HUES6 (cell line): ENCODE results near the gene TNFAIP8.
A peak's percentile ranks its signal among the peaks of the same experiment; 100 is the strongest.

Experiments used
- H3K27ac ChIP-seq: 2 replicates; pipeline ENCODE4 v1.7.0; 2013; ENCODE audit warnings: low read depth, mild to moderate bottlenecking, low read length, inconsistent platforms
- H3K27me3 ChIP-seq: 2 replicates; pipeline ENCODE4 v1.6.1; 2013; ENCODE audit warnings: low read length; ENCODE audit not compliant: control insufficient read depth, insufficient read depth
- H3K36me3 ChIP-seq: 2 replicates; pipeline ENCODE4 v1.6.1; 2013; ENCODE audit warnings: low read length; ENCODE audit not compliant: control insufficient read depth, insufficient read depth
- H3K4me1 ChIP-seq: 2 replicates; pipeline ENCODE4 v1.6.1; 2013; ENCODE audit warnings: low read length; ENCODE audit not compliant: control insufficient read depth, insufficient read depth
- H3K4me3 ChIP-seq: 2 replicates; pipeline ENCODE4 v1.5.1; 2013; ENCODE audit warnings: low read depth, low read length
- H3K9ac ChIP-seq: one replicate; pipeline ENCODE4 v1.6.1; 2013; ENCODE audit warnings: mild to moderate bottlenecking, low read length
- H3K9me3 ChIP-seq: 2 replicates; pipeline ENCODE4 v1.6.1; 2013; ENCODE audit warnings: low read depth, low read length; ENCODE audit not compliant: control insufficient read depth, insufficient read depth

Gene TNFAIP8

DNA sequence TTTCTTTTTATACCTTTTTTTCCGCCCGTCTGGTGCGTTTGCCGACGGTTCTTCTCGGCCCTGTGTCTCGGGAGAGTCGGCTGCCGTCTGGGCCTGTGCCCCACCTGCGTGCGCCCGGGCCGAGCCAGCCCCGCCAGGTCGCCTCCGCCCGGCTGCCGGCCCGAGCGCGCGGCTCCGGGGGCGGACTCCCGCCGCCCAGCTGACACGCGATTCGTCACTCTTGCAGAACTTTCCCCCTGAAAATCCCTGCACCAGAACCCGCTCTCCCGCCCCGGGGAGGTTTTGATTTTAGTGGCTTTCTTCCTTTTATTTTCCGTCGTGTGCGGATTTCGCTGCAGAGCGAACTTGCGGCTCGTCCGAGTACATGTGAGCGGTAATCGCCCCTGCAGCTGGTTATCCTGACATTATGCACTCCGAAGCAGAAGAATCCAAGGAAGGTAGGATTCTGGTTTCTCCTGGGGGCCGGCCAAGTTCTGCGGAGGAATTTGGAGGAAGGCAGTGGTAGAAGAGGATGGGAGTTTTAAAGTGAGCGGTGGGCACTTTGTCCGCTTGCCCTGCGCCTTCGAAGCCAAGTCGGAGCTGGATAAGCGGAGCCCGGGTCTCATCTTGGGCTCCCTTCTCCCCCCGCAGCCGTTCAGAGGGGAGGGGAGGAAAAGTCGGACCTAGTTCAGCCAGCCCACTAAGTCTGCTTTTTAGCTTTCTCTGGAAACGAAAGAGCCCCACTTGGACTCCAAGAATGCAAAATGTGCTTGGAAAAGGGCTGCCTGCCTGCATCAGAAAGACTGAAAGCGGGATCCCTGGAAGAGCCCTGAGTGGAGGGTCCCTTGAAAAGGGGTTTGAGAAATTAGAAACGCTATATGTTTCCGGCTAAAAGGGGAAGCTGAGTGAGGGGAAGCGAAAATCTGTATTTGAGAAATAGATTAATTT lies at the start of gene TNFAIP8:
TSS of gene TNFAIP8 (plus strand) at position 335 of the 927 bp plus-strand sequence. CDS start at position 407, 72 bp downstream.
- Histone ChIP-seq H3K27ac (peak within 1 kb of the TSS; percentile 43; the same call in 1 of the 2 replicates), H3K9me3 (no peaks in the 10 kb centered on the region)

DNA sequence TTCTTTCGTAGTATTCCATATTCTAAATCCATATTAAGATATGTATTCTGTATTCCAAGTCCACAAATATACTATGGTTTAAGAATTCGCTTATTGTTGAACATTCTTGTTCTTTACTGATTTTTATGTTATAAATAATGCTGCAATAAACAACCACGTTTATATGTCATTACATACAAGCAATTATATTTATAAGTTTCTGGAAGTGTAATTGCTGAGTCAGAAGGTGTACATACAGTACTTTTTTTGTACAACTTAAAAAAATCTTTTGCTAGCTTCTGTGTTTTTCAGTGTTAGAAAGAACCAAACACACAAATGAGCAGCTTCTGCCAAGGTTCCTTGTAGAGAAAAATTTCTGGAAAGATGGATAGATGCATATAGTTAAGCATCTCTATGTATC lies 48.6 kb upstream of the TNFAIP8 start:
- Histone ChIP-seq H3K4me3 (no peak overlapping the region), H3K9ac (no peak overlapping the region), H3K4me1 (peaks cover 8% of the 10 kb centered on the region; the same call in 1 of the 2 replicates), H3K27ac (no peak overlapping the region), H3K27me3 (no peaks in the 10 kb centered on the region), H3K36me3 (no peaks in the 10 kb centered on the region), H3K9me3 (no peaks in the 10 kb centered on the region)

More for the DNA sequence above, at the start of gene TNFAIP8:
- Histone ChIP-seq H3K4me3 (peak within 1 kb of the TSS; percentile 77), H3K27me3 (peaks cover 9% of the 10 kb centered on the region; the same call in 1 of the 2 replicates), H3K9ac (peak within 1 kb of the TSS; percentile 56), H3K4me1 (peaks cover 68% of the 10 kb centered on the region), H3K36me3 (no peaks in the 10 kb centered on the region)

DNA sequence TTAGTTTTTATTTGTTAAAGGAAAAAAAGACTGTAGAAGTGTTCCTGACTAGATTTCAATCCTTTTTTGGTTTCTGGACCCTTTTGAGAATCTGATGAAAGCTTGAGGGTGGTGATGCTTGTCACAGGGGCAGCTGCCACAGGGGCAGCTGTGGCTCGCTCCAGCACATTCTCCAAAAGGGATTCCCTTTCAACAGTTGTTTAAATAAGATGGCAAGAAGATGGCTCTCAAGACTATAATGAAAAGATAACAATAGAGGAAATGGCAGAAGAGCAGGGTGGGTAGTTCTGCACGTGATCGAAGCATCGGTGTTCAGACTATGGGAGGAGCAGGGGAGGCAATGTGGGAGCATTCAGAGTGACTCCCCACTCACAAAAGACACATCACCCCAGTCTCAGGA lies 46.5 kb upstream of the TNFAIP8 start:
- no peaks in the 10 kb centered on the region for H3K9me3 ChIP-seq
- H3K36me3 ChIP-seq, result no peaks in the 10 kb centered on the region
- H3K4me3 ChIP-seq, result no peak overlapping the region
- peaks cover 9% of the 10 kb centered on the region for H3K4me1 ChIP-seq
- no peaks in the 10 kb centered on the region for H3K27me3 ChIP-seq
- H3K27ac ChIP-seq, result no peak overlapping the region
- no peak overlapping the region for H3K9ac ChIP-seq

DNA sequence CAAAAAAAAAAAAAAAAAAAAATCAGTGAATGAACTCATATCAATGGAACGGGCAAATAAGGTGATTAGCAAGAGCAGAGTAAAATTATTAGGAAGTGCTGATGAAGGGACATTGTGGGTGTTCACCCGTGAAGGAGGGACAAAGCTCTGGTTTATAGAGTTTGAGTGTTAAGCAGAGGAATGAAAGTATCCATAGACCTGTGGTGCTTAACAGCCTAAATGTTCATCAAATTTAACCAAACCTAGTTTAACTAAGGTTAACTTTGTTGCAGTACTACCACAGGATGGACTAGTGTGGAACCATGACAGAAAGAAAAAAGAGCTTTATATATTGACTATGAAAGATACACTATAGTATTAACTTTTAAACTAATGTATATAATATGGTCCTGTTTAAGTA lies 44.1 kb upstream of the TNFAIP8 start:
- H3K4me1 ChIP-seq, result peaks cover 9% of the 10 kb centered on the region
- no peaks in the 10 kb centered on the region for H3K36me3 ChIP-seq
- H3K4me3 ChIP-seq, result no peak overlapping the region
- H3K27me3 ChIP-seq, result no peaks in the 10 kb centered on the region
- H3K9me3 ChIP-seq, result no peaks in the 10 kb centered on the region
- no peak overlapping the region for H3K9ac ChIP-seq
- H3K27ac ChIP-seq, result no peak overlapping the region

DNA sequence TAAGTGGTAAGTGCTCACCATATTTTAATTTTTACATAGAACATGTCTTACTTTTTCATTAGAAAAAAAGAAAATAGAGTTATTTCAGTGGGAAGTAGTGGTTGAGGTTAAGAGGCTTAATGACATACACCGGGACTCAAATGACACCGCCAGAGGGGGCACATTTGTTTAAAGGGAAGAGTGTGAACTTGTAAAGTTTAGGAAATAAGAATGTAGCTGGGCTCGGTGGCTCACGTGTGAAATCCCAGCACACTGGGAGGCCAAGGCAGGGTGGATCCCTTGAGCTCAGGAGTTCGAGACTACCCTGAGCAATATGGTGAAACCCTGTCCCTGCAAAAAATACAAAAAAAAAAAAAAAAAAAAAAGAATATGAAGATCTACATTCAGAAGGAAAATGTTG lies 43.4 kb upstream of the TNFAIP8 start:
- no peaks in the 10 kb centered on the region for H3K36me3 ChIP-seq
- peaks cover 9% of the 10 kb centered on the region for H3K4me1 ChIP-seq
- H3K27me3 ChIP-seq, result no peaks in the 10 kb centered on the region
- no peaks in the 10 kb centered on the region for H3K9me3 ChIP-seq
- no peak overlapping the region for H3K4me3 ChIP-seq
- no peak overlapping the region for H3K27ac ChIP-seq
- H3K9ac ChIP-seq, result no peak overlapping the region

DNA sequence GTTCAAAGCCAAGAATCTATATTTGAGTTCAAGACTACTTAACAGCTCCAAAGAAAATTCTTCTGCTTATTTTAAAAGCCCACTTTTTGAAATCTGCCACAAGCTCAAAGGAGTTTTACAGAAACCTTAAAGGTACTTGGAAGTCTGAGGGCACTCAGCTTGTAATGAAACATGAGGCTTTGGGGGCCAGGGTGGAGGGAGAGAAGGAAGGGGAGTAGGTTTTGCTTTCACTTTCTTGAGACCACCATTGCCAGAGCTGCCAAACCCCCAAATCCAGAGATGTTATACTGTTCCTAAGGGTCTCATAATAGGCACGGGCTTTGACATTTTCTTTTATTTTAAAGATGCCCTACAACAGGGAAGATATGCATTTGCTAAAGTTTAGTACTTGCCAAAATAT lies 42.6 kb upstream of the TNFAIP8 start:
- Histone ChIP-seq H3K36me3 (no peaks in the 10 kb centered on the region), H3K27ac (no peak overlapping the region), H3K9ac (no peak overlapping the region), H3K4me1 (peaks cover 9% of the 10 kb centered on the region), H3K4me3 (no peak overlapping the region), H3K27me3 (no peaks in the 10 kb centered on the region), H3K9me3 (no peaks in the 10 kb centered on the region)

DNA sequence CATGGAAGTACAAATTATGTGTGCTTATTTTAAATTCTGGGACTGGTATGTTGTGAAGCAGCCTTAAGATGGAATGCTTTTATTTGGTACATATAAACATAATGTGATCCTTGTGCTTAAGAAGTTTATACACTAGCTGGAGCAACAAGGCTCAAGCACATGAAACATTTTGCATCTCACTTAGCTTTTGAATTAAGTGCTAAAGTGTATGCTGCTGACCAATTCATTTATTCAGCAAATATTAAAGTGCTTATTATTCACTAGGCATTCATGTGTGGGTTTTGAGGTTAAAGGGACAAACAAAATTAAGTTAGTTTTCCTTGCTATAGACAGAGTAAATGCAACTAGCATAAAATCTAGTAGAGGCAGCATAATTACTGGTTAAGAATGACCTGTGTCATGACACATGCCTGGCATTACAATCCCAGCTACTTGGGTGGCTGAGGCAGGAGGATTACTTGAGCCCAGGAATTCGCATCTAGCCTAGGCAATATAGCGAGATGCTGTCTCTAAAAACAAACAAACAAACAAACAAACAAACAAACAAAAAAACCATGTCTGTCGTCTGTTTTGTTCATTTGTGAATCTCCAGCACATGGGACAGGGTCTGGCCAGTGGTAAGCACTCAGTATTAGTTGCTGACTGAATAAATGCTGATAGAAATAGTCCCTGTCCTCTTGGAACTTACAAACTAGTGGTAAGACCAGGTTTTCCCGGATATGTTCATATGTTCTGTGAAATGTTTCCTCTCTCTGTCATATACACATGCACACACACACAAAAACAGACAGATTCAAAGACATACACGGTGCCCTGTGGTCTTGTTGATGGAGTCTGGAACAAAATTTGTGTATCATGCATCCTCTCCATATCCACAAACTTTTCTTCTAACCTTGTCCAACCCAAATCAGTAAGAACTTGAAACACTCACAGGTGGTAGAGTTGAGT lies 41.9 kb upstream of the TNFAIP8 start:
- Histone ChIP-seq H3K9ac (no peak overlapping the region), H3K36me3 (no peaks in the 10 kb centered on the region), H3K4me3 (no peak overlapping the region), H3K27ac (no peak overlapping the region), H3K4me1 (peaks cover 9% of the 10 kb centered on the region), H3K27me3 (no peaks in the 10 kb centered on the region), H3K9me3 (no peaks in the 10 kb centered on the region)

DNA sequence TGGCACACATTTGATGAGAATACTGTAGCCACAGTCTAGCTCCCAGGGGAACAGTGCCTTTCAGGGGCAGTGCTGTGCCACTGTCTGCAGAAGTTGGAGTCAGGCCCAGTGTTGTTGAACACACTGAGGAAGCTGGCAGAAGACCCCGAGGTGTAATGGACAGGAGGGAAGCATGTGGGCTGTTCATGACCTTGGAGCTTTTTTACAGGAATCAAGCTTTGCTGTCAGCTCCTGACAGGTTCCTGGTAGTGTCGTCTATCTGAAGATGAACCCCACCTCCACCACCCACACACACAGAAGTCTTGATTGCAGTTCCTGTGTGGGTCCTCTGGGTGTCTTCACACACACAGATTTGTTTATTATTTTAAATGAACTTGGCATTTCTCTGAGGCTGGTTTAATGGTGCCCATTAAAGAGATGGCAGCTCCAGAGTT lies 40.3 kb upstream of the TNFAIP8 start:
- no peaks in the 10 kb centered on the region for H3K9me3 ChIP-seq
- no peak overlapping the region for H3K4me3 ChIP-seq
- peaks cover 16% of the 10 kb centered on the region for H3K4me1 ChIP-seq
- H3K9ac ChIP-seq, result no peak overlapping the region
- no peaks in the 10 kb centered on the region for H3K27me3 ChIP-seq
- H3K27ac ChIP-seq, result no peak overlapping the region
- no peaks in the 10 kb centered on the region for H3K36me3 ChIP-seq

DNA sequence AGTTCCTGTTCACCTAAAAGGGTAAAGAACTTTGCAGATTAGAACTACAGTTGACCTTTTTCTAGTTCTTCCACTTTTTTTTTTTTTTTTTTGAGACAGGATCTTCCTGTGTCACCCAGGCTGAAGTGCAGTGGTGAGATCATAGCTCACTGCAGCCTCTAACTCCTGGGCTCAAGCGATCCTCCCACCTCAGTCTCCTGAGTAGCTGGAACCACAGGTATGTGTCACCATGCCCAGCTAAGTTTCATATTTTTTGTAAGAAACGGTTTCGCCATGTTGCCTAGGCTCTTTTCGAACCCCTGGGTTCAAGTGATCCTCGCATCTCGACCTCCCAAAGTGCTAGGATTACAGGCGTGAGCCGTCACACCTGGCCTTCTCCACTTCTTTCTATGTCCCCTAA lies 39.7 kb upstream of the TNFAIP8 start:
- H3K27me3 ChIP-seq, result no peaks in the 10 kb centered on the region
- no peak overlapping the region for H3K27ac ChIP-seq
- no peak overlapping the region for H3K4me3 ChIP-seq
- H3K9ac ChIP-seq, result no peak overlapping the region
- no peaks in the 10 kb centered on the region for H3K9me3 ChIP-seq
- peaks cover 18% of the 10 kb centered on the region for H3K4me1 ChIP-seq
- no peaks in the 10 kb centered on the region for H3K36me3 ChIP-seq

DNA sequence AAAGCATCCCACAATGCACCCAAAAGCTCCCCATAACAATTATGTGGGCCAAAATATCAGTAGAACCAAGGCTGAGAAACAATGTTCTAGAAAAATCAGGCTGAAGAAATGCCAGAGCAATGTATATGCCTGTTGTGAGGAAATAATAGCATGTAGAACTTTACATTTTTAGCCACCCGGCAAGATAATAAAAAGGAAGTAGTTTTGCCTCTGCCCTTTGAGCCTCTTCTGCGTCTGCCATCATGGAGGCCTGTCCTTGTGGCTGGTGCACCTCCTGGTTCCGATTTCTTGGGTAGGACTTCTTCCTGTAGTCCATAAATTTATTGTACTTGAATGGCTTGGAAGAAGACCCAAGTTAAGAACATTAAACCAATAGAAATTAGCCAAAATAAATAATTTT lies 38.9 kb upstream of the TNFAIP8 start:
- Histone ChIP-seq H3K36me3 (no peaks in the 10 kb centered on the region), H3K27ac (no peak overlapping the region), H3K9ac (no peak overlapping the region), H3K27me3 (no peaks in the 10 kb centered on the region), H3K4me1 (peaks cover 26% of the 10 kb centered on the region), H3K9me3 (no peaks in the 10 kb centered on the region), H3K4me3 (no peak overlapping the region)
